IgD-negative memory B cell (primary cell): ENCODE data around the gene C1orf159. TPM values are rescaled to one million over a fixed set of nuclear protein-coding genes. Genes with fewer than 3 reads are reported as not detected.

Experiments used
- H3K27ac Mint-ChIP-seq, 3 donors: one replicate each; pipeline ENCODE4 v1.8.0; 2020 to 2022; ENCODE audit warnings: mild to moderate bottlenecking in 3 of 3, mixed read lengths in 3 of 3, moderate library complexity in 1 of 3
- H3K27me3 Mint-ChIP-seq: one replicate; pipeline ENCODE4 v1.8.0; 2021; ENCODE audit warnings: mixed read lengths
- H3K36me3 Mint-ChIP-seq: one replicate; pipeline ENCODE4 v1.8.0; 2020; ENCODE audit warnings: mild to moderate bottlenecking, mixed read lengths
- H3K4me1 Mint-ChIP-seq, 3 donors: one replicate each; pipeline ENCODE4 v1.8.0; 2020 to 2022; ENCODE audit warnings: mixed read lengths in 3 of 3, mild to moderate bottlenecking in 1 of 3
- H3K4me3 Mint-ChIP-seq, 4 donors: one replicate each; pipeline ENCODE4 v1.8.0; 2020 to 2022; ENCODE audit warnings: mild to moderate bottlenecking in 4 of 4, mixed read lengths in 4 of 4, moderate library complexity in 3 of 4
- H3K9me3 Mint-ChIP-seq, 3 donors: one replicate each; pipeline ENCODE4 v1.8.0; 2020 to 2021; ENCODE audit warnings: mixed read lengths in 3 of 3, mild to moderate bottlenecking in 1 of 3
- polyA plus RNA-seq: library from polyadenylated mRNA; unstranded; fragments of 300-500 nt; fragmentation: Illumina TruSeq; gene quantifications from one replicate; pipeline ENCODE4 v1.2.3, GENCODE V29; 2021

C1orf159 gene
- polyA plus RNA-seq, 1 donor from 2014 or later: 7.9 TPM

GRCh38 chr1:1091344-1092148, 24.3 kb downstream of the C1orf159 start:
- Mint-ChIP-seq H3K27me3 (no peaks in the 10 kb centered on the region), H3K36me3 (no peaks in the 10 kb centered on the region)

GRCh38 chr1:1090424-1091343, 25.2 kb downstream of the C1orf159 start:
- H3K4me3 Mint-ChIP-seq: no peak overlapping the region
- H3K9me3 Mint-ChIP-seq: no peaks in the 10 kb centered on the region
- peaks cover 2 to 11% (median 5%) of the 10 kb centered on the region in 3 donors for H3K4me1 Mint-ChIP-seq
- H3K27ac Mint-ChIP-seq: no peak overlapping the region
- H3K36me3 Mint-ChIP-seq: no peaks in the 10 kb centered on the region
- H3K27me3 Mint-ChIP-seq: no peaks in the 10 kb centered on the region

More at GRCh38 chr1:1091344-1092148, 24.3 kb downstream of the C1orf159 start:
- no peaks in the 10 kb centered on the region for H3K9me3 Mint-ChIP-seq
- peaks cover 2 to 11% (median 5%) of the 10 kb centered on the region in 3 donors for H3K4me1 Mint-ChIP-seq
- no peak overlapping the region for H3K27ac Mint-ChIP-seq
- no peak overlapping the region for H3K4me3 Mint-ChIP-seq

- Mint-ChIP-seq H3K9me3 (no peaks in the 10 kb centered on the region), H3K4me3 (no peak overlapping the region), H3K27me3 (no peaks in the 10 kb centered on the region), H3K4me1 (peaks cover 2 to 11% (median 5%) of the 10 kb centered on the region in 3 donors), H3K27ac (peak overlapping the region in 1 of 3 donors; percentile 50), H3K36me3 (no peaks in the 10 kb centered on the region)
Observed at GRCh38 chr1:1089731-1090423, 26.0 kb downstream of the C1orf159 start.

GRCh38 chr1:1088801-1089680, 26.8 kb downstream of the C1orf159 start:
- Mint-ChIP-seq H3K36me3 (no peaks in the 10 kb centered on the region), H3K4me1 (peaks cover 2 to 11% (median 5%) of the 10 kb centered on the region in 3 donors), H3K27ac (peak overlapping the region in 1 of 3 donors; percentile 19), H3K9me3 (no peaks in the 10 kb centered on the region), H3K27me3 (no peaks in the 10 kb centered on the region), H3K4me3 (no peak overlapping the region)

- Mint-ChIP-seq H3K4me1 (peaks cover 0 to 5% (median 5%) of the 10 kb centered on the region in 3 donors), H3K36me3 (no peaks in the 10 kb centered on the region), H3K27me3 (no peaks in the 10 kb centered on the region), H3K27ac (peak overlapping the region in 1 of 3 donors; percentile 19), H3K9me3 (no peaks in the 10 kb centered on the region), H3K4me3 (no peak overlapping the region)
Observed at GRCh38 chr1:1088029-1088800, 27.7 kb downstream of the C1orf159 start.

- no peaks in the 10 kb centered on the region for H3K4me1 Mint-ChIP-seq
- H3K36me3 Mint-ChIP-seq: no peaks in the 10 kb centered on the region
- H3K9me3 Mint-ChIP-seq: no peaks in the 10 kb centered on the region
- no peaks in the 10 kb centered on the region for H3K27me3 Mint-ChIP-seq
- no peak overlapping the region for H3K4me3 Mint-ChIP-seq
- no peak overlapping the region for H3K27ac Mint-ChIP-seq
Observed at GRCh38 chr1:1087351-1088028, 28.4 kb downstream of the C1orf159 start.

DNA sequence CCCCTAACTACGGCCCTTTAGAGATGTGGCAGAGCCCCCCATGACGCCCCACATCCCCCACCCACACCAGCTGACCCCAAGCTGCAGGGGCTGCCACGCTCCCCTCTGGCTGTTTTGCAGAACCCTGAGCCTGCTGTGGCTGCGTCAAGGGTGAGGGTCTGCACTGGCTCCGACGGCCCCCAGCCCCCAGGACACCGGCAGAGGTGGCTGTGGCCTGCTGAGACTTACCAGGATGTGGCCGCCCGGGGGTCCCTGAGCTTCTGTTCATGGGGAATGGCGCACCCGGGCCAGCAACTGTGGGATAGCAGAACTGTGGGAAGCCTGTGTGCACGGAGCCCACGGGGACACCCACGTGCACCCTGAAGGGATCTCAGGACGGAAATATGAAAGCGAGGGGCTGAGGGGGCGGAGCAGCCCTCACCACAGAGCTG, 29.0 kb downstream of the C1orf159 start:
- Mint-ChIP-seq H3K36me3 (no peaks in the 10 kb centered on the region), H3K27ac (no peak overlapping the region), H3K9me3 (no peaks in the 10 kb centered on the region), H3K27me3 (no peaks in the 10 kb centered on the region), H3K4me1 (no peaks in the 10 kb centered on the region), H3K4me3 (no peak overlapping the region)

DNA sequence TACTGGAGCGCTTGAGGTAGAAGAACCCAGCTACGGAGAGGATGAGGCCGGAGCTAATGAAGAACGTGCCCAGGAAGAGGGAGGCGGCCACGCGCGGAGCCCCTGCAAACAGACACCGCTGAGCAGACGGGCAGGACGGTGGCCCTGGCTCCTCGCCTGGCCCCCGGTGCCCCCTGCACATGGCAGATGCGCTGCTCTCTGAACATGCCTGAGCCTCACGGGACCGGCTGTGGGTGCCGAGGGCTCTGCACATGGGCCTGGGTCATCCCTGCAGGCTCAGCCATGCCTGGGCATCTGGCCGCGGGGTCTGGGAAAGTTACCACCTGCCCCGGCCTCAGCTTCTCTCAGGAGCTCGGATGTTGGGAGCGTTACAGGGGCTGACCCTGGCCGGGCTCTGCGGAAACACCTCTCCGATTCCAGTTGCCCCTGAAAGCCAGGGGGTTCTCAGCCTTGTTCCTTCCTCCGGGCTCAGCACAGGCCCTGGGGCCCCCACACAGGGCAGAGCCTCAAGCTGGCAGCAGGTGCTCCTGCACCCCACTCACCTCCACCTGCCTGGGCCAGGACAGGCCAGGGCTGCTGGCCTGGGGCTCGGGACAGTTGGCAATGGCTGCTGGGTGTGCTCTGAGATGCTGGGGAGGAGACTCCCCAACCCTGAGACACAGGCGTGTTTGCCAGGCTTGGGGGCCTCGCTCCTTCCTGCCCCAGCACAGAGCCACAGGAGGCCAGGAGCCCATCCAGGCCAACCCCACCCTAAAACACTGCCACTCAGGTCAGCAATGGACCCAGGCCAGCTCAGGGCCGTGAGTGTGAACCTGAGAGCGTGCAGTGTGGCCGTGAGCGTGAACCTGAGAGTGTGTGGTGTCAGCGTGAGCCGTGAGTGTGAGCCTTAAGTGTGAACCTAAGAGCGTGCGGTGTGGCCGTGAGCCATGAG, 29.7 kb downstream of the C1orf159 start:
- Mint-ChIP-seq H3K36me3 (no peaks in the 10 kb centered on the region), H3K4me3 (no peak overlapping the region), H3K9me3 (no peaks in the 10 kb centered on the region), H3K27ac (no peak overlapping the region), H3K27me3 (no peaks in the 10 kb centered on the region), H3K4me1 (no peaks in the 10 kb centered on the region)

- Mint-ChIP-seq H3K36me3 (no peaks in the 10 kb centered on the region), H3K4me1 (no peaks in the 10 kb centered on the region), H3K9me3 (no peaks in the 10 kb centered on the region), H3K4me3 (no peak overlapping the region), H3K27ac (no peak overlapping the region), H3K27me3 (no peaks in the 10 kb centered on the region)
Observed at GRCh38 chr1:1085171-1085841, 30.6 kb downstream of the C1orf159 start.

- no peaks in the 10 kb centered on the region for H3K9me3 Mint-ChIP-seq
- peaks cover 0 to 1% (median 0%) of the 10 kb centered on the region in 3 donors for H3K4me1 Mint-ChIP-seq
- H3K36me3 Mint-ChIP-seq: no peaks in the 10 kb centered on the region
Observed at GRCh38 chr1:1084372-1085170, 31.3 kb downstream of the C1orf159 start.

More at GRCh38 chr1:1084372-1085170, 31.3 kb downstream of the C1orf159 start:
- no peak overlapping the region for H3K27ac Mint-ChIP-seq
- no peak overlapping the region for H3K4me3 Mint-ChIP-seq
- no peaks in the 10 kb centered on the region for H3K27me3 Mint-ChIP-seq
